Natural killer cell (primary cell): ENCODE measurements around the gene DBI. TPM values are rescaled to one million over a fixed set of nuclear protein-coding genes. Genes with fewer than 3 reads are reported as not detected.

Experiments used
- ATAC-seq, 3 donors: fragments of 150-1000 bp in 2 of 3; fragments of 200-7000 bp in 1 of 3; cut with Tn5 transposase; 1 replicate in 1 of 3; 2 replicates in 2 of 3; pipeline ENCODE4 v1.10.0; 2021; ENCODE audit warnings: mild to moderate bottlenecking in 2 of 3, moderate library complexity in 2 of 3
- DNase-seq, 2 donors: peaks; one replicate each; pipeline versions ENCODE4 v3.0.0 to v3.0.0-alpha.2; 2013 to 2021; ENCODE audit warnings: mixed read lengths in 1 of 2
- H3K27ac ChIP-seq: one replicate; pipeline ENCODE4 v1.5.1; 2013; ENCODE audit warnings: mild to moderate bottlenecking, low read length
- H3K27me3 ChIP-seq: one replicate; pipeline ENCODE4 v1.6.1; 2013; ENCODE audit warnings: low read length; ENCODE audit not compliant: control insufficient read depth, insufficient read depth
- H3K36me3 ChIP-seq: one replicate; pipeline ENCODE4 v1.6.1; 2013; ENCODE audit warnings: low read length; ENCODE audit not compliant: control insufficient read depth, insufficient read depth
- H3K4me1 ChIP-seq: one replicate; pipeline ENCODE4 v1.6.1; 2013; ENCODE audit warnings: low read length; ENCODE audit not compliant: control insufficient read depth, insufficient read depth
- H3K4me3 ChIP-seq: one replicate; pipeline ENCODE4 v1.5.1; 2013; ENCODE audit warnings: low read length
- H3K9me3 ChIP-seq: one replicate; pipeline ENCODE4 v1.6.1; 2013; ENCODE audit warnings: low read length; ENCODE audit not compliant: control insufficient read depth, insufficient read depth
- H3K27ac Mint-ChIP-seq, 2 donors: one replicate each; pipeline ENCODE4 v1.8.0; 2022; ENCODE audit warnings: mild to moderate bottlenecking in 2 of 2, mixed read lengths in 2 of 2, moderate library complexity in 1 of 2
- H3K27me3 Mint-ChIP-seq, 2 donors: one replicate each; pipeline ENCODE4 v1.8.0; 2022; ENCODE audit warnings: low read depth in 2 of 2, mixed read lengths in 2 of 2
- H3K36me3 Mint-ChIP-seq: one replicate; pipeline ENCODE4 v1.8.0; 2022; ENCODE audit warnings: mixed read lengths
- H3K4me1 Mint-ChIP-seq, 2 donors: one replicate each; pipeline ENCODE4 v1.8.0; 2022; ENCODE audit warnings: mixed read lengths in 2 of 2
- H3K4me3 Mint-ChIP-seq: one replicate; pipeline ENCODE4 v1.8.0; 2022; ENCODE audit warnings: mild to moderate bottlenecking, moderate library complexity, mixed read lengths
- H3K9me3 Mint-ChIP-seq, 2 donors: one replicate each; pipeline ENCODE4 v1.8.0; 2022; ENCODE audit warnings: mixed read lengths in 2 of 2
- WGBS: methylation state at CpG from one replicate; pipeline ENCODE4 v1.1.7; 2013; ENCODE audit warnings: missing lambda C conversion rate; ENCODE audit not compliant: insufficient coverage; 5-methylcytosine and 5-hydroxymethylcytosine counted together
- intact Hi-C: fragments of 100-400 bp; cut with micrococcal nuclease; formaldehyde crosslinking; loops from one replicate; pipeline ENCODE4 v1.14.2; 2022
- total RNA-seq, 4 donors: library from RNA; stranded (reverse); fragments of 120-200 nt in 1 of 4; gene quantifications; one replicate each; pipeline versions ENCODE4 v1.2.3 to v1.2.4, GENCODE V29; 2013 to 2022
- TF ChIP-seq, protein P1 (sequence below): fragments of 200-600 bp; IDR thresholded peaks from one replicate; pipeline ENCODE4 v1.8.0; 2022; ENCODE audit warnings: antibody characterized with exemption

DBI gene
- total RNA-seq, 3 donors from 2014 or later (not counting 1 experiment from before 2014, with no cell fraction given), result 85.1 to 109 (median 93.2) TPM

DNA sequence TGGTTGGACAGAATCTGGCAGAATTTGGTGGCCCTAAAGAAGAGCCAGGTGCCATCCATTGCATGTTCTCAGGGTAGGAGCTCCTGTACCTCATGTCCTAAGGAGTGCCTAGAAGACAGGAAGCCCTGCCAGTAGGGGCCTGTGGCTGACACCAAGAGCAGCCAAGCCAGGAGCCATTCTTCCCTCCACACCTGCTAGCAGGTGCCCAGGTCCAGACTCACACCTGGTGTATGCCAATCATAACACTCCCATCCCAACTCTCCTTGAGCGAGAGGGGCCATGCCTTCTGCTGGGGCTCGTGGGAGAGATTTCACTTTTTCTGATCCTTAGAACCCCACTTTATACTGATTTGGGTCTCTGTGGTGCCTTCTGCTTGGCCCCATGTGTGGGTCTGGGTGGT lies 38.4 kb downstream of the DBI start:
- H3K4me1 Mint-ChIP-seq, result no peaks in the 10 kb centered on the region
- no peaks in the 10 kb centered on the region for H3K27me3 ChIP-seq
- ATAC-seq (no peak), DNase-seq (no peak)
- H3K27ac ChIP-seq, result no peak overlapping the region
- TF ChIP-seq, protein P1, sequence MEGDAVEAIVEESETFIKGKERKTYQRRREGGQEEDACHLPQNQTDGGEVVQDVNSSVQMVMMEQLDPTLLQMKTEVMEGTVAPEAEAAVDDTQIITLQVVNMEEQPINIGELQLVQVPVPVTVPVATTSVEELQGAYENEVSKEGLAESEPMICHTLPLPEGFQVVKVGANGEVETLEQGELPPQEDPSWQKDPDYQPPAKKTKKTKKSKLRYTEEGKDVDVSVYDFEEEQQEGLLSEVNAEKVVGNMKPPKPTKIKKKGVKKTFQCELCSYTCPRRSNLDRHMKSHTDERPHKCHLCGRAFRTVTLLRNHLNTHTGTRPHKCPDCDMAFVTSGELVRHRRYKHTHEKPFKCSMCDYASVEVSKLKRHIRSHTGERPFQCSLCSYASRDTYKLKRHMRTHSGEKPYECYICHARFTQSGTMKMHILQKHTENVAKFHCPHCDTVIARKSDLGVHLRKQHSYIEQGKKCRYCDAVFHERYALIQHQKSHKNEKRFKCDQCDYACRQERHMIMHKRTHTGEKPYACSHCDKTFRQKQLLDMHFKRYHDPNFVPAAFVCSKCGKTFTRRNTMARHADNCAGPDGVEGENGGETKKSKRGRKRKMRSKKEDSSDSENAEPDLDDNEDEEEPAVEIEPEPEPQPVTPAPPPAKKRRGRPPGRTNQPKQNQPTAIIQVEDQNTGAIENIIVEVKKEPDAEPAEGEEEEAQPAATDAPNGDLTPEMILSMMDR, result no peak
- intact Hi-C loops, result no loop called here
- WGBS, result 90% methylated on average over 2 of the region's 2 CpGs
- H3K27me3 Mint-ChIP-seq, result peaks cover 5 to 8% of the 10 kb centered on the region in 2 donors
- H3K4me3 Mint-ChIP-seq, result no peak overlapping the region
- H3K36me3 Mint-ChIP-seq, result no peaks in the 10 kb centered on the region
- H3K27ac Mint-ChIP-seq, result no peak overlapping the region
- no peak overlapping the region for H3K4me3 ChIP-seq
- H3K9me3 ChIP-seq, result no peaks in the 10 kb centered on the region
- no peaks in the 10 kb centered on the region for H3K36me3 ChIP-seq
- H3K4me1 ChIP-seq, result no peaks in the 10 kb centered on the region
- no peaks in the 10 kb centered on the region for H3K9me3 Mint-ChIP-seq

DNA sequence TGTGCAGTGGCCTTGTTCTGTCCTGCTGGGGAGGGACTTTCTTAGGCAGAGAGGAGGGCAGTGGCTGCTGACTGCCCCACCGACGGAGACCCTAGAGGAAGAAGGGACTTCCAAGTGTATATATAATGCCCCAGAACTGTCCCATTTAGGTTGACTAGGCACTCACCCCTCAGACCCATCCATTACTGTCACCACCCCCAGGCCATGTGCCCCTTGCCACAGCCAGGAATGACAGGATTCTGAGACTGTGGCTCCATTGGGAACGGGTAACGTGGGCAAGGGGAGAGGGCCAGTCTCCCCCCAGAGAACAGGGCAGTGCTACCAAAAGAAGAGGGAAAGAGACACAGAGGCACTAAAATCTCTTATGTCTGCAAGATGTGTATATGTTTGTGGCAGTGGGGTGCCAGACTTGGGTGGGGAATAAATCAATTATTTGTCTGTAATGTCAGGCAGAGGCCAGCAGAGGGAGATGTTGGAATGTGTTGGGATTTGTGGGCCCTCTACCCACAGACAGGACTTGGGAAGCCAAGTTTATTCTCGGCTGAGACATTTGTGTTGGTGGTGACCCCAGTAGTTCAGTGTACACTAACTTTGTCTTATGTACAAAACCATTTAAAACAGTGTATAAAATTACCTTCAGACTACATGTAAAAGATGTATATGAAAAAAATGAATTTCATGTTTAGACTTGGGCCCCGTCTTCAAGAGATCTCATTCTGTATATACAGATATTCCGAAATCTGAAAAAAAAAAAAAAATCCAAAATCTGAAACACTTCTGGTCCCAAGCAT lies 40.8 kb downstream of the DBI start:
- H3K9me3 ChIP-seq, result no peaks in the 10 kb centered on the region
- Mint-ChIP-seq H3K9me3 (no peaks in the 10 kb centered on the region), H3K27me3 (peaks cover 5 to 24% of the 10 kb centered on the region in 2 donors), H3K27ac (no peak overlapping the region), H3K4me3 (no peak overlapping the region), H3K36me3 (no peaks in the 10 kb centered on the region), H3K4me1 (no peaks in the 10 kb centered on the region)
- no peaks in the 10 kb centered on the region for H3K27me3 ChIP-seq
- H3K27ac ChIP-seq, result no peak overlapping the region
- DNase-seq (peak in 1 of 2 donors; percentile 57), ATAC-seq (peak in 2 of 3 donors; percentile 29 to 54)
- H3K4me3 ChIP-seq, result no peak overlapping the region
- 91% methylated on average over 6 of the region's 7 CpGs for WGBS
- TF ChIP-seq, protein P1, result peak; percentile 42
- intact Hi-C loops, result no loop called here
- H3K4me1 ChIP-seq, result no peaks in the 10 kb centered on the region
- H3K36me3 ChIP-seq, result no peaks in the 10 kb centered on the region

DNA sequence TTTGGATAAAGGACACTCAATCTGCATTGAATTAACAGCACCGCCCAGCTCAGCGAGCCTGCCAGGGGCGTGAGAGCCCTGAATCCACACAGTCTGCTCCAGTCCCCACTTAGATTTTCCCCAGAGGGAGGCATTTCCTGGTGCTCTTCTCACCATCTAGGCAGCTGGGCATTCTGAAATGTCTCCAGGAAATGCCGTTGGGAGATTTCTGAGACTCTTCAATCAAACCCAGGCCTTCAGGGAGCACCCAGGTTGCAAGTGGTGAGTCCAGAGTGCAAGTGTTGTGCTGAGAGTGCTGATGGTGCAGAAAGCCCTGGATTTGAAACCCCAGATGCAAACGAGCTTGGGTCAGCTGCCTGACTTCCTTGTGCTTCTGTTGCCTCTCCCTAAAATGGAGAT lies 41.4 kb downstream of the DBI start:
- Histone ChIP-seq H3K36me3 (no peaks in the 10 kb centered on the region), H3K27ac (no peak overlapping the region), H3K4me3 (no peak overlapping the region), H3K9me3 (no peaks in the 10 kb centered on the region), H3K4me1 (no peaks in the 10 kb centered on the region), H3K27me3 (no peaks in the 10 kb centered on the region)
- Mint-ChIP-seq H3K4me1 (no peaks in the 10 kb centered on the region), H3K27ac (no peak overlapping the region), H3K9me3 (no peaks in the 10 kb centered on the region), H3K4me3 (no peak overlapping the region), H3K27me3 (peaks cover 5 to 27% of the 10 kb centered on the region in 2 donors), H3K36me3 (no peaks in the 10 kb centered on the region)
- ATAC-seq (no peak), DNase-seq (no peak)
- WGBS, result 74% methylated on average over 5 of the region's 5 CpGs
- TF ChIP-seq, protein P1, result no peak
- intact Hi-C loops, result no loop called here

DNA sequence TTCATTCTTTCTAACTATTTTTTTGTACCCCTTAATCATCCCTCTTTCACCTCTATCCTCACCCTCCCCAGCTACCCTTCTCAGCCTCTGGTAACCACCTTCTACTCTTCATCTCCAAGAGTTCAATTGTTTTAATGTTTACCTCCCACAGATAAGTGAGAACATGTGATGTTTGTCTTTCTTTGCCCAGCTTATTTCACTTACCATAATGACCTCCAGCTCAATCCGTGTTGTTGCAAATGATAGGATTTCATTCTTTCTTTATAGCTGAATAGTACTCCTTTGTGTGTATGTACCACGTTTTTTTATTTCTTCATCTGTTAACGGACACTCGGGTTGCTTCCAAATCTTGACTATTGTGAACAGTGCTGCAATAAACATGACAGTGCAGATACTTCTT lies 42.7 kb downstream of the DBI start:
- Mint-ChIP-seq H3K36me3 (no peaks in the 10 kb centered on the region), H3K27ac (no peak overlapping the region), H3K4me3 (no peak overlapping the region), H3K9me3 (no peaks in the 10 kb centered on the region), H3K4me1 (no peaks in the 10 kb centered on the region), H3K27me3 (peaks cover 9 to 38% of the 10 kb centered on the region in 2 donors)
- TF ChIP-seq, protein P1, result no peak
- Histone ChIP-seq H3K4me3 (no peak overlapping the region), H3K9me3 (no peaks in the 10 kb centered on the region), H3K36me3 (no peaks in the 10 kb centered on the region), H3K27ac (no peak overlapping the region), H3K27me3 (no peaks in the 10 kb centered on the region), H3K4me1 (no peaks in the 10 kb centered on the region)
- DNase-seq (no peak), ATAC-seq (no peak)
- 97% methylated on average over 3 of the region's 4 CpGs for WGBS
- intact Hi-C loops, result no loop called here
